ENCODE data around the gene BBOX1. TPM values are rescaled to one million over a fixed set of nuclear protein-coding genes. Genes with fewer than 3 reads are reported as not detected.
A peak's percentile ranks its signal among the peaks of the same experiment; 100 is the strongest.

BBOX1 gene
- not detected in 2 replicates for total RNA-seq (2021; fragmentation: NEBNext Ultra II Directional; extraction: Animal tissue kit (Norgen Biotek cat#: 25700))
- not detected in 2 replicates for polyA plus RNA-seq (2011; rRNA removed)
- polyA plus RNA-seq (2011; cell fraction: cytosol; rRNA removed): not detected
- polyA plus RNA-seq (2011; cell fraction: nucleus; rRNA removed): not detected
- polyA plus RNA-seq (2012, experiment 1 of 2): not detected in 4 replicates
- polyA plus RNA-seq (2012, experiment 2 of 2): not detected
- not detected for polyA plus RNA-seq (2013, experiment 1 of 2)
- not detected for polyA plus RNA-seq (2013, experiment 2 of 2)
- not detected in 2 replicates for polyA minus RNA-seq (2011; rRNA and poly(A)+ RNA removed)
- polyA minus RNA-seq (2011; cell fraction: cytosol; rRNA and poly(A)+ RNA removed): not detected
- polyA minus RNA-seq (2011; cell fraction: nucleus; rRNA and poly(A)+ RNA removed): not detected
- long read RNA-seq, experiment 1: 0 reads
- long read RNA-seq, experiment 2: 0 reads

DNA sequence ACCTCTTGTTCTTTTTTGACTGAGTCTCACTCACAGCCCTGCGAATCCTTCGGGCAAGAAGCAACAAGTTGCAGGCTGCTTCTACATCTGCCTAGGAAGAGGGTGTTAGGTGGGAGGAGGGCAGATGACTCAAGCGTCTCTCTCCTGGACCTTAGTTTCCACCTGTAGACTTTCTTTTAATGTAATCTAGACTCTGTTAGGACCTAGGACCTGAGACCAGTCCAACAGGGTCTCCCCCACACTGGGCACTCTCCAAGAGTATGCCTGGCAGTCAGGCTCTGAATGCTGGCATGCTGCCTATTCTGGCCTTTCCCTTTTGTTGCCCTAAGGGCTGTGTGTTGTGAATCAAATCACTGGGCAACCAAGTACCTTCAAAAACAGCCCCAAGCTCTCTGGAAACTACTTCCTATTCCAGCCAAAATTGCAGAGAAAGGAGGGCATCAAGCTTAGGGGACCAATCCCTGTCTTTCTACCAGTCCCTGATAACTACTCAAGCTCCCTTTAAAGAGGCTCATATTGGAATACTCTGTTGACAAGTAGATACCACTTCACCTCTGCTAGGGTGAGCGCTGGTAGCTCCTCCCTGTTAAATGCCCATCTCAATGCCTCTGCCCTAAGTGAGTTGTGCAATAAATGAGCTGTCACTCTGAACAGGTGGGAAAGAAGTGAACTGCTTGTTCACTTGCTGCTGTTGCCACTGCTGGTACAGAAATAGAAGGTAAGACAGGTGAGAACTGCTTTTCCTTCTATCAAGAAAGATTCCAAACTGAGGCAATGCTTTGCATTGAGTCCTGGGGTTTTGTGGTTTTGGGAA lies at the start of gene BBOX1:
BBOX1 (plus strand) TSS at position 514 of the 814 bp plus-strand sequence. CDS start 14,616 bp downstream, outside the sequence.
- DNase-seq (ENCODE audit: low read depth in 1 of 2, low spot score in 2 of 2) (no peak), FAIRE-seq (no peak)
- Histone ChIP-seq H3K9ac (replicated peaks in 1 of 4; ENCODE audit: extremely low read depth in 1 of 4, low read depth in 3 of 4, low read length in 3 of 4) (no peak within 1 kb of the TSS; a peak in 1 of 7 replicates), H2AFZ (ENCODE audit: low read length) (peak within 1 kb of the TSS; percentile 84; the same call in 1 of the 2 replicates), H4K91ac (replicated peaks; ENCODE audit: insufficient read length, low read length) (no peak within 1 kb of the TSS), H2BK20ac (ENCODE audit: low read length) (no peak within 1 kb of the TSS), H3K23me2 (ENCODE audit: low read depth, low read length) (no peaks in the 10 kb centered on the region), H2BK120ac (replicated peaks; ENCODE audit: low read depth, low read length) (no peak within 1 kb of the TSS), H3K79me2 (ENCODE audit: control insufficient read depth in 1 of 2, insufficient read depth in 2 of 2, low read length in 2 of 2) (no peaks in the 10 kb centered on the region), H3K4me3 (ENCODE audit: extremely low read depth in 1 of 4, insufficient read depth in 2 of 4, low read depth in 3 of 4, low read length in 4 of 4) (no peak within 1 kb of the TSS), H2BK12ac (ENCODE audit: low read depth, low read length) (0 out of 2 replicates have a peak within 1 kb of the TSS, but pooled peaks have one; percentile 17), H4K5ac (ENCODE audit: insufficient read length, low read depth, low read length) (no peak within 1 kb of the TSS), H3K27me3 (replicated peaks in 1 of 4; ENCODE audit: control insufficient read depth in 3 of 4, extremely low read depth in 1 of 4, insufficient read depth in 3 of 4, low read length in 3 of 4) (no peaks in the 10 kb centered on the region), H3K14ac (ENCODE audit: insufficient read length) (no peak within 1 kb of the TSS), H2BK5ac (ENCODE audit: low read depth, low read length) (peak within 1 kb of the TSS; percentile 16; the same call in 1 of the 2 replicates), H2AK5ac (ENCODE audit: low read depth, low read length) (no peak within 1 kb of the TSS), H3K56ac (replicated peaks; ENCODE audit: insufficient read length, low read depth, low read length) (no peak within 1 kb of the TSS), H3K79me1 (ENCODE audit: low read depth, low read length) (no peaks in the 10 kb centered on the region), H3K4me2 (ENCODE audit: insufficient read depth in 1 of 2, low read depth in 2 of 2, low read length in 2 of 2) (no peak within 1 kb of the TSS), H3K36me3 (ENCODE audit: control insufficient read depth in 2 of 4, insufficient read depth in 4 of 4, low read length in 3 of 4) (no peaks in the 10 kb centered on the region), H3K4ac (replicated peaks; ENCODE audit: insufficient read length, low read depth, low read length) (no peak within 1 kb of the TSS), H3K18ac (ENCODE audit: extremely low read depth, low read length) (no peak within 1 kb of the TSS; the same call in 1 of the 2 replicates), H3K27ac (ENCODE audit: low read depth, low read length) (no peak within 1 kb of the TSS), H3K9me3 (ENCODE audit: insufficient read depth in 2 of 2, low read depth in 1 of 2, low read length in 1 of 2) (no peaks in the 10 kb centered on the region), H3K4me1 (replicated peaks in 1 of 4; ENCODE audit: control insufficient read depth in 3 of 4, insufficient read depth in 4 of 4, low read length in 3 of 4) (peaks cover 0 to 4% (median 0%) of the 10 kb centered on the region in 4 experiments; a peak in 3 of 7 replicates), H4K8ac (ENCODE audit: extremely low read depth, insufficient read depth, low read length) (no peak within 1 kb of the TSS), H4K20me1 (replicated peaks in 1 of 2; ENCODE audit: control insufficient read depth in 1 of 2, insufficient read depth in 2 of 2, low read length in 2 of 2) (no peaks in the 10 kb centered on the region), H3K23ac (ENCODE audit: insufficient read length) (no peak within 1 kb of the TSS), H2BK15ac (ENCODE audit: low read length) (no peak within 1 kb of the TSS)
- ChIA-PET POLR2A (ENCODE audit: partially characterized antibody) (no interaction called here), CTCF (ENCODE audit: partially characterized antibody) (interaction anchor here (0.5 to 2.1 kb wide), 8 partner anchors 12 to 1411 kb away, joined by 3 to 16 read pairs (median 4); no protein-coding TSS in a partner anchor)
- WGBS, 2 experiments (ENCODE audit: extremely low coverage in 1 of 2, insufficient coverage in 1 of 2, insufficient read length in 1 of 2, insufficient replicate concordance in 2 of 2, low coverage in 1 of 2, low lambda C conversion rate in 2 of 2, missing lambda C conversion rate in 1 of 2): 70% methylated on average over 4 of the region's 4 CpGs; no CpG with 5 or more reads in 1 of the 2 experiments
- TF ChIP-seq BRCA1 (IDR thresholded peaks at IDR 0.05; ENCODE audit: low read depth, low read length): no peak
- no peak for TF ChIP-seq ATF3 (IDR thresholded peaks at IDR 0.05; ENCODE audit: insufficient read depth, low read depth, low read length)
- no peak for TF ChIP-seq CTBP2 (IDR thresholded peaks at IDR 0.05; ENCODE audit: borderline replicate concordance, insufficient read depth, insufficient read length, low read length)
- no peak for TF ChIP-seq CHD1 (IDR thresholded peaks at IDR 0.05; ENCODE audit: low read depth, low read length)
- TF ChIP-seq SP2 (IDR thresholded peaks at IDR 0.05; ENCODE audit: low read length): no peak
- TF ChIP-seq, protein P1, sequence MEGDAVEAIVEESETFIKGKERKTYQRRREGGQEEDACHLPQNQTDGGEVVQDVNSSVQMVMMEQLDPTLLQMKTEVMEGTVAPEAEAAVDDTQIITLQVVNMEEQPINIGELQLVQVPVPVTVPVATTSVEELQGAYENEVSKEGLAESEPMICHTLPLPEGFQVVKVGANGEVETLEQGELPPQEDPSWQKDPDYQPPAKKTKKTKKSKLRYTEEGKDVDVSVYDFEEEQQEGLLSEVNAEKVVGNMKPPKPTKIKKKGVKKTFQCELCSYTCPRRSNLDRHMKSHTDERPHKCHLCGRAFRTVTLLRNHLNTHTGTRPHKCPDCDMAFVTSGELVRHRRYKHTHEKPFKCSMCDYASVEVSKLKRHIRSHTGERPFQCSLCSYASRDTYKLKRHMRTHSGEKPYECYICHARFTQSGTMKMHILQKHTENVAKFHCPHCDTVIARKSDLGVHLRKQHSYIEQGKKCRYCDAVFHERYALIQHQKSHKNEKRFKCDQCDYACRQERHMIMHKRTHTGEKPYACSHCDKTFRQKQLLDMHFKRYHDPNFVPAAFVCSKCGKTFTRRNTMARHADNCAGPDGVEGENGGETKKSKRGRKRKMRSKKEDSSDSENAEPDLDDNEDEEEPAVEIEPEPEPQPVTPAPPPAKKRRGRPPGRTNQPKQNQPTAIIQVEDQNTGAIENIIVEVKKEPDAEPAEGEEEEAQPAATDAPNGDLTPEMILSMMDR (IDR thresholded peaks at IDR 0.05; ENCODE audit: control extremely low read depth in 1 of 3, insufficient read depth in 1 of 3, low read depth in 1 of 3, low read length in 3 of 3): no peak

Measured in H1 (cell line).